IMR-90 (cell line): Measurements from ENCODE around the gene MOV10L1. TPM values are rescaled to one million over a fixed set of nuclear protein-coding genes. Genes with fewer than 3 reads are reported as not detected.

Source experiments
- ATAC-seq: fragments of 200-7000 bp; cut with Tn5 transposase; 2 replicates; pipeline ENCODE4 v1.9.1; 2020; ENCODE audit warnings: low read depth, mild to moderate bottlenecking, moderate library complexity
- BruUV-seq: library from RNA; stranded (reverse); fragments of 400-500 nt; replicated peaks from 2 replicates; lab custom pipeline; 2021; lab: Mats Ljungman, UMichigan
- CTCF ChIA-PET: fragments of 300-600 bp; formaldehyde crosslinking; extraction: SDS; loops from one replicate; lab custom pipeline; 2021; ENCODE audit warnings: antibody characterized with exemption; lab: Yijun Ruan, JAX
- POLR2A ChIA-PET: fragments of 300-600 bp; sonication (Branson Sonifier 250); formaldehyde crosslinking; loops from one replicate; lab custom pipeline; 2022; ENCODE audit warnings: antibody characterized with exemption; ENCODE audit not compliant: unreplicated experiment; lab: Charles Lee
- DNase-seq: peaks from one replicate; pipeline ENCODE4 v3.0.0; 2013
- H2AFZ ChIP-seq: replicated peaks from 2 replicates; pipeline ENCODE3; 2013; ENCODE audit warnings: low read length, mild to moderate bottlenecking; ENCODE audit not compliant: poor library complexity
- H2AK5ac ChIP-seq: 2 replicates; pipeline ENCODE4 v1.6.1; 2013; ENCODE audit warnings: low read depth, low read length, inconsistent platforms
- H2AK9ac ChIP-seq: replicated peaks from 2 replicates; pipeline ENCODE3; 2013; ENCODE audit warnings: mild to moderate bottlenecking, low read depth, low read length, moderate library complexity; ENCODE audit not compliant: poor library complexity
- H2BK120ac ChIP-seq: 2 replicates; pipeline ENCODE4 v1.6.1; 2013; ENCODE audit warnings: low read depth, low read length, inconsistent platforms
- H2BK15ac ChIP-seq: 3 replicates; pipeline ENCODE4 v1.6.1; 2013; ENCODE audit warnings: low read depth, low read length, inconsistent platforms
- H2BK20ac ChIP-seq: 2 replicates; pipeline ENCODE4 v1.6.1; 2013; ENCODE audit warnings: low read depth, mild to moderate bottlenecking, inconsistent platforms, low read length, moderate library complexity
- H2BK5ac ChIP-seq: 2 replicates; pipeline ENCODE4 v1.6.1; 2013; ENCODE audit warnings: mild to moderate bottlenecking, low read depth, low read length, inconsistent platforms; ENCODE audit not compliant: poor library complexity, severe bottlenecking
- H3K14ac ChIP-seq: replicated peaks from 2 replicates; pipeline ENCODE4 v1.6.1; 2013; ENCODE audit warnings: low read depth, low read length, inconsistent platforms
- H3K18ac ChIP-seq: 2 replicates; pipeline ENCODE4 v1.6.1; 2013; ENCODE audit warnings: low read depth, low read length, control low read depth
- H3K23ac ChIP-seq: 2 replicates; pipeline ENCODE4 v1.6.1; 2013; ENCODE audit warnings: low read depth, low read length, inconsistent platforms
- H3K27ac ChIP-seq: 2 replicates; pipeline ENCODE4 v1.5.1; 2013; ENCODE audit warnings: mild to moderate bottlenecking, control low read depth, low read length; ENCODE audit not compliant: insufficient read depth
- H3K27me3 ChIP-seq: 2 replicates; pipeline ENCODE4 v1.6.1; 2013; ENCODE audit warnings: low read length; ENCODE audit not compliant: control insufficient read depth, insufficient read depth
- H3K36me3 ChIP-seq: 2 replicates; pipeline ENCODE4 v1.6.1; 2013; ENCODE audit warnings: low read length, mixed read lengths; ENCODE audit not compliant: control insufficient read depth, insufficient read depth
- H3K4ac ChIP-seq: 2 replicates; pipeline ENCODE4 v1.6.1; 2013; ENCODE audit warnings: low read depth, low read length, inconsistent platforms
- H3K4me1 ChIP-seq: 2 replicates; pipeline ENCODE4 v1.6.1; 2013; ENCODE audit warnings: low read length, mixed read lengths; ENCODE audit not compliant: control insufficient read depth, insufficient read depth
- H3K4me2 ChIP-seq: 2 replicates; pipeline ENCODE4 v1.6.1; 2013; ENCODE audit warnings: low read depth, mild to moderate bottlenecking, control low read depth, low read length, moderate library complexity
- H3K4me3 ChIP-seq: 2 replicates; pipeline ENCODE4 v1.5.1; 2013; ENCODE audit warnings: low read depth, mild to moderate bottlenecking, control low read depth, low read length, moderate library complexity; ENCODE audit not compliant: insufficient read depth
- H3K56ac ChIP-seq: 2 replicates; pipeline ENCODE4 v1.6.1; 2013; ENCODE audit warnings: low read length, inconsistent platforms; ENCODE audit not compliant: insufficient read depth; ENCODE audit errors: extremely low read depth
- H3K79me1 ChIP-seq, 2 experiments: 2 replicates each; pipeline ENCODE4 v1.6.1; 2013; ENCODE audit warnings: low read length in 2 of 2, inconsistent platforms in 1 of 2, low read depth in 1 of 2
- H3K9ac ChIP-seq: 2 replicates; pipeline ENCODE4 v1.6.1; 2013; ENCODE audit warnings: low read depth, low read length, control low read depth
- H3K9me1 ChIP-seq: 2 replicates; pipeline ENCODE4 v1.6.1; 2013; ENCODE audit warnings: low read length, inconsistent platforms; ENCODE audit not compliant: insufficient read depth
- H3K9me3 ChIP-seq: 2 replicates; pipeline ENCODE4 v1.6.1; 2013; ENCODE audit warnings: low read length; ENCODE audit not compliant: control insufficient read depth, insufficient read depth
- H4K20me1 ChIP-seq: 2 replicates; pipeline ENCODE4 v1.6.1; 2013; ENCODE audit warnings: low read length, inconsistent platforms; ENCODE audit not compliant: insufficient read depth
- H4K5ac ChIP-seq: 2 replicates; pipeline ENCODE4 v1.6.1; 2013; ENCODE audit warnings: mild to moderate bottlenecking, low read depth, low read length, control low read depth
- H4K8ac ChIP-seq, 2 experiments: 2 replicates each; pipeline ENCODE4 v1.6.1; 2013; ENCODE audit warnings: low read depth in 2 of 2, low read length in 2 of 2, control low read depth in 1 of 2, inconsistent platforms in 1 of 2
- H4K91ac ChIP-seq: 2 replicates; pipeline ENCODE4 v1.6.1; 2013; ENCODE audit warnings: low read depth, low read length, inconsistent platforms; ENCODE audit not compliant: insufficient read depth
- BHLHE40 ChIP-seq: fragments of 150-350 bp; IDR thresholded peaks from 2 replicates; pipeline ENCODE4 v1.6.1; 2016; ENCODE audit warnings: mild to moderate bottlenecking, low read depth, low read length
- MAFK ChIP-seq: IDR thresholded peaks from 2 replicates; pipeline ENCODE4 v1.6.1; 2012; ENCODE audit warnings: low read depth, low read length, improper control_type of control experiment
- MXI1 ChIP-seq: IDR thresholded peaks from 2 replicates; pipeline ENCODE4 v1.6.1; 2012; ENCODE audit warnings: low read depth, mild to moderate bottlenecking, low read length, moderate library complexity, borderline replicate concordance
- NFE2L2 ChIP-seq: fragments of 150-350 bp; IDR thresholded peaks from 2 replicates; pipeline ENCODE4 v1.6.1; 2016; ENCODE audit warnings: low read depth, mild to moderate bottlenecking, low read length
- WGBS, 2 experiments: methylation state at CpG; one replicate each; pipeline versions ENCODE4 v1.1.5 to v1.1.7; 2013; ENCODE audit warnings: missing lambda C conversion rate in 2 of 2; ENCODE audit not compliant: insufficient read length in 1 of 2; ENCODE audit errors: extremely low coverage in 2 of 2; 5-methylcytosine and 5-hydroxymethylcytosine counted together
- dilution Hi-C: fragments of 300-500 bp; cut with HindIII; formaldehyde crosslinking; loops from one replicate; pipeline ENCODE4 v1.14.3; 2018; ENCODE audit warnings: low sequenced_read_pairs; ENCODE audit not compliant: unreplicated experiment
- in situ Hi-C: fragments of 300-500 bp; cut with MboI; formaldehyde crosslinking; loops from 3 replicates; pipeline ENCODE4 v1.14.3; 2019; ENCODE audit warnings: low sequenced_read_pairs, inconsistent platforms, mixed read lengths
- intact Hi-C: fragments of 100-400 bp; cut with micrococcal nuclease; formaldehyde crosslinking; loops from 2 replicates; pipeline ENCODE4 v1.10.0; 2022
- polyA plus RNA-seq, 3 experiments: library from polyadenylated mRNA; depleted of rRNA; stranded (reverse); fragments of >200 nt; gene quantifications; 2 replicates each; pipeline ENCODE4 v1.2.3, GENCODE V29; 2012; ENCODE audit warnings: low replicate concordance in 1 of 3
- total RNA-seq: library from RNA; depleted of rRNA; stranded (reverse); fragments of >200 nt; gene quantifications from 2 replicates; pipeline ENCODE4 v1.2.3, GENCODE V29; 2012

MOV10L1 gene
- total and polyA plus RNA-seq, 2 of the 4 experiments (the other 2 are of a cell fraction): 0.72 to 1.4 TPM

DNA sequence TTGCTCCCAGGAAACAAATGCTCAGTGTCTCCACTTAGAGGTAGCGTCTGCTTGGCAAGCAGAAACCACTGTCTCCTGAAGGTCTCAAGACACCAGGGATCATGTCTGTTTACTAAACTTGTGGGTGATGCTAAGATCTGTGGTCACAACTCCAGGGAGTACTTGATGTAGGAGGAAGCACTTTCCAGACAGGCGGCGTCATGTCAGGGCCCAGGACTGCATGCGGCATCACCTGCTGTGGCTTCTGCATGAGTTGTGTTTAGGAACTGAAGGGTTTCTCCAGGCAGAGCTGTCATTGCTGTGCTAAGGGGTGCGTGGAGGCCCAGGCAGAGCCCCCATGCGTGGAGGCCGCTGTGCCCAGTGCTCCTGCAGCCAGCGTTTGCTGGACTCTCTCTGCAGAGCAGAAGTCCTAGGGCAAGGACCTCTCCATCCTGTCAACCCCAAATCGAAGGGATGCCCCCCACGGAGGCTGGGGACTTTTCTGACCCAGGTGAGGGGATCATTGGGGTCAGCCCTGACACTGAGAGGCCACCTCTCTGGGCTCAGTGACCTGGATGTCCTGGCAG, 72.7 kb downstream of the MOV10L1 start:
- no peak overlapping the region for H4K91ac ChIP-seq
- no peak overlapping the region for H3K4me3 ChIP-seq
- H3K79me1 ChIP-seq: no peaks in the 10 kb centered on the region
- H3K36me3 ChIP-seq: peaks cover 18% of the 10 kb centered on the region
- no peak overlapping the region for H3K14ac ChIP-seq
- no peak overlapping the region for H3K56ac ChIP-seq
- in situ Hi-C loops: no loop called here
- no peak overlapping the region for H2BK120ac ChIP-seq
- CTCF ChIA-PET: no interaction called here
- no peak overlapping the region for H3K9ac ChIP-seq
- H4K5ac ChIP-seq: no peak overlapping the region
- no peak overlapping the region for H3K23ac ChIP-seq
- no peak overlapping the region for H2AFZ ChIP-seq
- dilution Hi-C loops: no loop called here
- H4K8ac ChIP-seq: no peak overlapping the region
- H3K27ac ChIP-seq: no peak overlapping the region
- no peak overlapping the region for H3K18ac ChIP-seq
- H2BK5ac ChIP-seq: no peak overlapping the region
- no peak overlapping the region for H2BK15ac ChIP-seq
- H2BK20ac ChIP-seq: no peak overlapping the region
- BruUV-seq: no TSS peak
- H2AK5ac ChIP-seq: no peak overlapping the region
- POLR2A ChIA-PET: no interaction called here
- H3K9me1 ChIP-seq: no peaks in the 10 kb centered on the region
- H3K4me1 ChIP-seq: no peaks in the 10 kb centered on the region
- no peak overlapping the region for H3K4ac ChIP-seq
- intact Hi-C loops: no loop called here
- DNase-seq: no peak
- H3K27me3 ChIP-seq: peaks cover under 1% of the 10 kb centered on the region; the same call in 1 of the 2 replicates
- no peak overlapping the region for H2AK9ac ChIP-seq
- TF ChIP-seq MXI1: no peak
- TF ChIP-seq BHLHE40: no peak
- no peak for TF ChIP-seq NFE2L2
- TF ChIP-seq MAFK: no peak
- no peaks in the 10 kb centered on the region for H4K20me1 ChIP-seq
- ATAC-seq: no peak
- H3K9me3 ChIP-seq: no peaks in the 10 kb centered on the region
- 87% methylated on average over 3 of the region's 10 CpGs; no CpG with 5 or more reads in 1 of the 2 experiments for WGBS, 2 experiments
- H3K4me2 ChIP-seq: no peak overlapping the region
